Suppressor macrophage (primary cell): Measurements from ENCODE around the gene HLA-DMB.
A peak's percentile ranks its signal among the peaks of the same experiment; 100 is the strongest.

Source experiments
- DNase-seq, 4 experiments: peaks; one replicate each; pipeline ENCODE4 v3.0.0-alpha.2; 2020 to 2022

The HLA-DMB gene

DNA sequence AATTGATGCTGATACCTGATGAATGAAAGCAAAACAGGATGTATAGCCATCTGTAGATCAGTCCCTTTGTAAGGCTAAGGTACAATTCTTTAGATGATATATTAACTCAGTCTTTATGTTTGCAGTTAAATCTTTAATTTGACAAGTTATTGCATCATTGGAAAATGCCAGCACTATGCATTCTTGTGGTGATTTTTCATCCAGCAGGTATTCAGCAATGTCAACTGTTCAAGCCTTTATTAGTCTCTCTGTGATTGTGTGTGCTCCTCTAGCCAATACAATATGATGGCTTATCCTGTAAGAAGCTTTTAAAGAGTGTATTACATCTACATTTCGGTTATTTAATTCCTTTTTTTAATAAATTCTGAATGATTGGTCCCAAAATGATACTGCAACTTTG, 34.3 kb downstream of the HLA-DMB start:
- DNase-seq, result no peak

DNA sequence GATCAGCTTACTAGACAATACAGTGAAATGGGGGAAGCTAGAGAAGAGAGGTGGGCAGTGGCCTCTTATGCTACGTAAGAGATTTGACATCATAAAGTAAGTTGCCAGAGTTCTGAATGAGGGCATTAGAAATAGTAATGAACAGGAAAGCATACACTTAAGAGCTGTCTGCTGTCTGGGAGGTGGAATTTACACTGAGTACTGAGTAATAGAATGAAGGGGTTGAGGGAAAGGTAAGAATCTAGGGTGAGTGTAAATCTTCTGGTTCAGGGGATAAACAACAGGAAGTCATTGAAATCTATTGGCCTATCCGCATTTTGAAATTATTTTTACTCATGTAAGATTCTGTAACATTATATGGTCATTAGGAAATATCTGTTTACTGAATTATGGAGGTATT, 35.8 kb downstream of the HLA-DMB start:
- DNase-seq, result no peak

DNA sequence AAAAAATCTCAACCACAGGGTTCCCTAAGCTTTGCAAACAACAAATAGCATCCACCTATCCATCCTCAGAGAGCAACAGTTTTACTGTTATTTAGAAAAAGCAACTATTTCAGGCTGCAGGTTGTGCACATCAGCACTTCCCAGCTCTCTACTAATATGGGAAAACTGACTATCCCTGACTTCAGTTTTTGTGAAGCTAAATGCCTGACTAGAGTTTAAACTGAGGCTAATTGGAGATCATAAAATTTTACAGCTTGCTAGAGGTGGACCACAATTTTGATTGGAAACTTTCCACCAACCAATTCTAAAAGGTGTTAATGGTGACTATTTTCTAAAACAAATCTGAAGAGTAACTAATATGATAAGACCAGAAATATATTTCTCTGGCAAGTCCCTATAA, 36.9 kb downstream of the HLA-DMB start:
- DNase-seq, result no peak

DNA sequence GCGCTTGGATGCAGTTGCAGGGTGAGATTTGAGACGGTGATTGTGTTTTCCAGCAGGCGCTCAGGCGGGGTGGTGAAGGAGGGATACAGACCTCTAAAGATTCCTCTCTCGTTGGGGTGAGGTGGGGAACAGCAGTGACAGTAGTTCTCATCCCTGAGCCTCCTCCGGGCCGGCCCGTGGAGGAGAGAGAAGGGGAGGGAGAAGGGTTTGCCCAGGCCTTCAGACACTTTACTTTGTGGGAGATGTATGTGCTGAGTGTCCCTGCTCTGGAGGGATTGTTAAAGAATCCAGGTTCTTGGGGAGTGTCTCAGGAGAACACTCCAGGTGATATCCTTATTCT, 45.9 kb downstream of the HLA-DMB start:
- DNase-seq, result no peak

DNA sequence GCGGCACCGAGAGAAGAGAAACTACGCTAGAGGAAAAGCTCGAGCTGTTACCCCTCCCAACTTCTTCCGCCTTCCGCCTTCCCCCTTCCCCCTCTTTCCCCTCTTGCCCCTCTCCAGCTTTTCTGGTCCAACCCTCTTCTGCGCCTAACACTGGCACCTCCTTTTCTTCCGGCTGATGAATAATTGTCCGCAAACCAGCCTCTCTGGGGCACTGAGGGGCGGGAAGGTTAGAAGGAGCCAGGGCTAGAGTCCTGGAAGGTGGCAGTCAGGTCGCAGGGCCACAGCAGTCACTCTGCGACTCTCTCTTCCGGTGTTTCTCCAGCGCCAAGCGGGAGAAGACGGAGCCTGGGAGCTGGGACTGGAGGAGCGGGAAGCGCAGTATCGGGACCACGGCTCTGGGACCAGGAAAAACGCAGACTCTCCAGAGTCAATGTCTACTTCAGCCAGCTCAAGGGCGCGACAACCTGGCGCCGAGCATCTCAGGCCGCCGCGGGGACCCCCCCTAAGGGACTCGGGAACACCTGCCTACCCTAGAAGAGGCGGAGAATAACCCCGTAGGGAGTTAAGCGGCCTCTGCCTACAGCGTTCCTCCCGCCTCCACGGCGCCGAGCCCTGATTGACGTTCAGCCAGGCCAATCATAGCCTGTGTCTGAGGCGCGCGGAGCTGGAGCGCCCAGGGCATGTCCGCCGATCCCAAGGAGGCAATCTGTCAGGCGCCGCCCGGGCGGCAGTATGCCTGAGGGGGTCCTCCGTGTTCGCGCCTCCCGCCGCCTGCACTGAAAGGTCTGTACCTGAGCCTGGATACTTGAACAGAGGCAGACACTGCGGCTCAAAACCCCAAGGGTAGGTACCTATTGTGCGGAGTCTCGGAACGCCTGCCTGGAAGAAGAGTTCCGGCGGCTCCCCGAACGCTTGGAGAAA, 46.5 kb downstream of the HLA-DMB start:
- peak; percentile 94 to 96 (median 96) for DNase-seq

DNA sequence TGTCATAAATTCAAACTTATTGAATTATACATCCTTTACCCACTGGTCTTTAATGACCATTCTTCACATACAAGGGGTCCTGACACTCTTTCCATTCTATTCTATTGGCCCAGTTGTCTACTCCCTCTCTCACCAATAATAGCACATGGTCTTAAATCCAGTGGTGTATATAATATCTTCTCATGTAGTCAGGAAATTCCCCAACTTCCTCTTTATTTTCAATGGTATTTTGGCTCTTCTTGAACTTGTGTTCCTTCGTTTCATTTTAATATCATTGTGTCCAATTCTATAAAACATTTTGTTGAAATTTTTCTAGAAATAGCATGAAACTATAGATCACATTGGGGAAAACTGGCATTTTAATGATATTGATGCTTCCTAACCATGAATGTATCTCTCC, 50.0 kb downstream of the HLA-DMB start:
- peak in 2 of 4 experiments; percentile 18 to 51 for DNase-seq

DNA sequence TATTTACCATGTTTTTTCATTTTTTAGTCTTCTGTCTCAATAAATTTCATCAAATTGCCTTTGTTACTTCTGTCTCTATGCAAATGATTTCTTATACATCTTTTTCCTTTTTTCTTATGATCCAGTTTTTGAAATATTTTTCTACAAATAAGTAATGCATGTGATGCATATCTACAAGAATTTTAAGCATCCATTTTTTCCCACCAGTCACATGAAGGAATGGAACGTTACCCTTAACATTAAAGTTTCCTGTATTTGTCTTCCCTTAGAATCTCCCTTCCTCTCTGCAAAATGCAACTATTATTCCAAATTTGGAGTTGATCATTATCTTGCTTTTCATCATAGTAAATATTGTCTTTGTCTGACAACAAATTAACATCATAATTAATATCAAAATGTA, 51.3 kb downstream of the HLA-DMB start:
- DNase-seq, result no peak

DNA sequence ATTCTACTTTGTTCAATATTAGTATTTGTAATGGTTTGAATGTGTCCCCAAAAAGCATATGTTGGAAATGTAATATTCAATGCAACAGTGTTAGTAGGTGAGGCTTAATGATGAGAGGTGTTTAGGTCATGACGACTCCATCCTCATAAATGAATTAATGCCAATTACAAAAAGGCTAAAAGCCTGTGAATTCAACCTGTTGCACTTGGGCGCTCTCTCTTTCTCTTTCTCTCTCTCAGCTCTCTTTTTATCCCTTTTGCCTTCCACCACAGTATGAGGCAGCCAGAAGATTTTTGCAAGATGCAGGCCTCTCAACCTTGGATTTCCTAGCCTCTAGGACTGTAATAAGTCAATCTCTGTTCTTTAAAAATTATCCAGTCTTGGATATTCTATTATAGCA, 52.3 kb downstream of the HLA-DMB start:
- DNase-seq, result no peak

DNA sequence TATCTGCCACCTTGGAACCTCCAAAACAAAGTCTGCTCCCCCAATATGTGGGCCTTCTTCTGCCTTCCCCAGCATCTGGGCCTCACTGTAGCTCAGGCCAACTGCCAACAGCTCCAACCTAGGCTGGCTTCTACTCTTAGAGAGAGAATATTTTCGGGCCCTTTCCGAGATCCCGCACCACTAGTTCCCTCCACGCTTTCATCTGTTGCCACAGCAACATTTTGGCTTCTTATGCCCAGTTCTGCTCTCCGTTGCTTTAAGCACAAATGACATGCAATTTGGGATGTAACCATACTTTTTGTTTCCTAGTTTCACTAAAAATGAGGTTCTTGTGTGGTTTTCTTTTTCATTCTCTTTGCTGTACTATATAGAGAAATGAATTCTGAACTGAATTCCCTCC, 53.2 kb downstream of the HLA-DMB start:
- no peak for DNase-seq

DNA sequence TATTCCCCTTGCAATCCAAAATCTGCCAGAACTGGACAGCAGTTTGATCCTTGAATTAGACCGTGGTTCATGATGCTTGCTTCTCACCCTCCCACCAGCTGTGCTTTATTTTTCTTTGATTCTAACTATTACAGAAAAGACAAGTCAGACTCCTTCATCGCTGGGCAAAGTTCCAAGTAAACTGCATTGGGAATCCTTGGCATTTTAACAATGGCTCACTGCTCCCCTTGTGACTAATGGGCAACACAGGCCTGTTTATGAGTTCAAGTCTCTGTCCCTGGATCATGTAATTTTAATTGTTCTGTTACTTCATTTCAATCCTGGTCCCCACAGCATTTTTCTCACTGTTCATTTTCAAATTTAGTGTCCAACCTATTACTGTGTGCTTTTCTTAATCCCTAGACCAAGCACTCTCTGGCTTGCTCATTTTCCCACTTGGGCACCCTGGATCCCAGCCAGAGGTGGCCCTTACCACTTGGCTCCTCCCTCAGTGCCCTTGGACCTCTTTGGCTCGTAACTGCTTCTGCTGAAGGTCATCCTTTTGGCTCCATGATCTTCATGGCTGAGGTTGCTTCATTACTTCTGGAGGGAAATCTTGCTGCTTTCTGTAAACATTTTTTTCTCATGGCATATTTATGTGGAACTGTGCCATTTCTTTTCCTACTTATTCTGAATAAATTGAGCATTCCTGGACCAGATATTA, 54.0 kb downstream of the HLA-DMB start:
- DNase-seq, result no peak

DNA sequence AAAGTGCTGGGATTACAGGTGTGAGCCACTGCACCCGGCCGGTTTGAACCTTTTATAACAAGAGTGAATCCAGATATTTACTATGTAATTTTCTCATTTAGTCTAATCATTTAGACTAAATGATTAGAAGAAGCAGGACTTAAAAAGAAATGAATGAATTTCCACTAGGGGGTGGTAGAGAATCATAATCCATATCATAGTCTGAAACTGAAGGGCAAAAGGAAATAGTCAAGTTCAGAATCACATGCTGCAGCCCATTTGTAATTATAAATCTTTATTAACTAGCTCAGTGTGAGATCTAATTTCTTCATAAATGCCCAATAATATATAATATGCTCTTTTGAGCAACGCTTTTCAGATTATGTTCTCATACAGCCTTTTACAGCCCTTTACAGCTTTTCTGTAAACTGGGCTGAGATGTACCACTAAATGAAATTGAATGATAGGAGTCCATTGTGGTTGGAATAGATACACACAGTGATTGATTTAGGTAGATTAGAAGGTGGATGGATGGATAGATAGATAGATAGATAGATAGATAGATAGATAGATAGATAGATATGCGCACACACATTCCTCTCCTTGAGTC, 55.0 kb downstream of the HLA-DMB start:
- DNase-seq, result peak; percentile 18 to 92 (median 68)
